Spleen (tissue), 7 donors: ENCODE results near the gene MXD4.

Source experiments
- CTCF ChIP-seq, 11 experiments: fragments of 200-600 bp in 7 of 11; fragments of 450-650 bp in 4 of 11; sonication (generic) in 4 of 11; IDR thresholded peaks in 8 of 11; conservative IDR thresholded peaks in 3 of 11; 1 replicate in 7 of 11; 2 replicates in 4 of 11; pipeline versions ENCODE4 v1.4.0 to v1.8.0; 2016 to 2021; ENCODE audit warnings: antibody characterized with exemption in 11 of 11, inconsistent platforms in 4 of 11, mild to moderate bottlenecking in 1 of 11
- POLR2A ChIP-seq, 3 donors: fragments of 450-650 bp; IDR thresholded peaks; one replicate each; pipeline ENCODE4 v1.5.1; 2017; ENCODE audit warnings: antibody characterized with exemption in 3 of 3, mild to moderate bottlenecking in 1 of 3
- POLR2AphosphoS5 ChIP-seq, 3 donors: sonication (generic); formaldehyde crosslinking; IDR thresholded peaks; one replicate each; pipeline ENCODE4 v1.5.1; 2017; ENCODE audit warnings: antibody characterized with exemption in 3 of 3
- donor health status: DM: no; HTN: no; CAD: no; lungs with moderate emphysema.
- donor health status: DM: no; HTN: no; CAD: no.
- donor health status: DM: no; HTN: no; CAD: no.

- no peak for TF ChIP-seq POLR2AphosphoS5 (IDR thresholded peaks at IDR 0.05)
- no peak for TF ChIP-seq CTCF (IDR thresholded peaks at IDR 0.05 in 8 of 11, conservative IDR thresholded peaks at IDR 0.05 in 3 of 11)
- TF ChIP-seq POLR2A (IDR thresholded peaks at IDR 0.05), result no peak
Measured at GRCh38 chr4:2299794-2300193, 37.9 kb upstream of the MXD4 start.
